ENCODE measurements around the gene TM4SF1.

The TM4SF1 gene

GRCh38 chr3:149330609-149331331, 46.7 kb downstream of the TM4SF1 start:
- no peak for TF ChIP-seq ZFX (IDR thresholded peaks at IDR 0.05)
- no peak for TF ChIP-seq CTCF (conservative IDR thresholded peaks at IDR 0.05)
- H3K27ac ChIP-seq, result no peak overlapping the region; the same call in 1 of the 2 replicates

DNA sequence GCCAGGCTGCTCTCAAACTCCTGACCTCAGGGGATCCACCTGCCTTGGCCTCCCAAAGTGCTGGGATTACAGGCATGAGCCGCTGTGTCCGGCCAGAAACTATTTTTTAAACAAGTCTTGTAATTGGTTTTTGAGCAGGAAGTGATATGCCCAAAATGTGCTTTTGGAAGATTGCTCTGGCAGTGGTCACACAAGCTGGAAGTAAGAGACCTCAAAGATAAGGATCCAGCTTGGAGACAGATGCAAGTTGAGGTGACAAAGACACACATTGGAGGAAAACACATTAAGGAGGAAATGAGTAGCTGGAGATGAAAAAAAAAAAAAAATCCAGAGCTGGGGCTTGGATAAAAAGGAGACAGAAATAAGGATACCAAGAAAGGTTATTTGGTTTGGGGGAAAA, 50.3 kb downstream of the TM4SF1 start:
- no peak for TF ChIP-seq CTCF (conservative IDR thresholded peaks at IDR 0.05)
- no peak for TF ChIP-seq ZFX (IDR thresholded peaks at IDR 0.05)
- H3K27ac ChIP-seq, result peak overlapping the region; percentile 51

GRCh38 chr3:149325581-149325980, 51.9 kb downstream of the TM4SF1 start:
- no peak overlapping the region for H3K27ac ChIP-seq

DNA sequence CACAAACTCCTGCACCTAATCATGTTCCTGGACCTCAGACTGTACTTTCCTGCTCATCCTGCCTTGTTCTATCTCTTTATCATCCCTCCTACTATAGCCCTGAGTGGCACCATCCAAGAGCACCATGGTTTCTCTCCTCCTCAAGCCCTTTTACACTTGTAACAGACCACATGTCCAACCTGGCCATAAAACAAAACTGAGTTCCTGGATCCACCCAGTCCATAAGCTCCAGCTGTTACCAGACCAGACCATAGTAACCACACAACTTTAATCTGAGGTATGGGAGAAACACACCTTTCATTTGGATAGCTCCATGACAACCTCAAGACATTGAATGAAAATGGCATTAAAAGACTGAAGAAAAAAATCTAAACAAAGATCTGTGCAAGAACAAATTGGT, 53.1 kb downstream of the TM4SF1 start:
- TF ChIP-seq ZFX (IDR thresholded peaks at IDR 0.05) (no peak), CTCF (conservative IDR thresholded peaks at IDR 0.05) (no peak)
- no peak overlapping the region; the same call in 1 of the 2 replicates for H3K27ac ChIP-seq

More at GRCh38 chr3:149325581-149325980, 51.9 kb downstream of the TM4SF1 start:
- TF ChIP-seq CTCF (conservative IDR thresholded peaks at IDR 0.05) (no peak), ZFX (IDR thresholded peaks at IDR 0.05) (no peak)

GRCh38 chr3:149321640-149322039, 55.8 kb downstream of the TM4SF1 start:
- H3K27ac ChIP-seq, result no peak overlapping the region
- TF ChIP-seq CTCF (conservative IDR thresholded peaks at IDR 0.05) (no peak), ZFX (IDR thresholded peaks at IDR 0.05) (no peak)

DNA sequence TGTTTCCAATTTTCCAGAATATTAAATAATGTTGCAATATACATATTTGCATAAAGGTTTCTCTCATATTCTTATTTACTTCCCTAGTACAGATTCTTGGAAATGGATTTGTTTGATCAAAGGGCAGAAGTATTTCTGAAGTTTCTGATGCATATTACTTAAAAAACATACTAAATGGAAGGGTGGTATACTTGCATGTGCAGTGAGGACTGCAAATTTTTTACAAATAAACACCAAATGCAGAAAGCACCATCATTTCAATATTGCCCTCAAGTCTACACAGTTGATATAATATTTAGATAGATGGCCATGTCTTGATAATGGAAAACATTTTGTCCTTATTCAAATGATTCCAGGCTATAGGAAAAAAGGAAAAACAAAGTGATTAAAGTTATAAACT, 56.3 kb downstream of the TM4SF1 start:
- TF ChIP-seq CTCF (conservative IDR thresholded peaks at IDR 0.05) (no peak), ZFX (IDR thresholded peaks at IDR 0.05) (no peak)
- H3K27ac ChIP-seq, result no peak overlapping the region

DNA sequence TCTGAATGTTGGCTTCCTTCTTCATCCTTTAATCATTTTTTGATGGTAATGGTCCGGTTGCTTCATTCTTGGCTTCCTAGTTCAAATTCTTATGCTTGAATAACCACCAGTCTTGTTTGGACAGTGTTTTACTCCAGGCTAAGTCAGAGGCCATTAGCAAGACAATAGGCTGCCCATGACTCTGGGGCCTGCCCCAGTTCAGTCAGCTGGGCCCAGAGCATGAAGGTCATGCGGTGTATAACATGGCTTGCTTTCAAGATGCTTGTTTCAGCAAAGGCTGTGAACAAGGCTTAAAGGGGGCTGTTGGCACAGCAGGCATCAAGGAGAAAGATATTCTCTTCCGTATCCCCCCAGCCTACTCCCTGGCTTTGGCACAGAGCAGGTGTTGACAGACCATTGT, 57.7 kb downstream of the TM4SF1 start:
- TF ChIP-seq CTCF (conservative IDR thresholded peaks at IDR 0.05) (no peak), ZFX (IDR thresholded peaks at IDR 0.05) (no peak)

More for the DNA sequence above, 57.7 kb downstream of the TM4SF1 start:
- H3K27ac ChIP-seq, result no peak overlapping the region
